Fibroblast of lung (primary cell): Measurements from ENCODE around the gene UBL4A. TPM values are rescaled to one million over a fixed set of nuclear protein-coding genes. Genes with fewer than 3 reads are reported as not detected.

Source experiments
- DNase-seq, 2 donors: peaks; one replicate each; pipeline versions ENCODE4 v3.0.0 to v3.0.0-alpha.2; 2010; ENCODE audit warnings: low read depth in 2 of 2
- H2AFZ ChIP-seq: 2 replicates; pipeline ENCODE4 v1.5.1; 2012; ENCODE audit warnings: low read length, control low read depth, inconsistent platforms
- H3K27ac ChIP-seq: 2 replicates; pipeline ENCODE4 v1.5.1; 2011; ENCODE audit warnings: low read length, control low read depth; ENCODE audit not compliant: insufficient read depth
- H3K27me3 ChIP-seq: 2 replicates; pipeline ENCODE4 v1.5.1; 2011; ENCODE audit warnings: mild to moderate bottlenecking, low read length; ENCODE audit not compliant: control insufficient read depth, insufficient read depth
- H3K36me3 ChIP-seq: 2 replicates; pipeline ENCODE4 v1.5.1; 2011; ENCODE audit warnings: low read length; ENCODE audit not compliant: control insufficient read depth, insufficient read depth
- H3K4me1 ChIP-seq: 2 replicates; pipeline ENCODE4 v1.5.1; 2011; ENCODE audit warnings: low read length; ENCODE audit not compliant: control insufficient read depth, insufficient read depth; ENCODE audit errors: extremely low read depth
- H3K4me2 ChIP-seq: 2 replicates; pipeline ENCODE4 v1.5.1; 2011; ENCODE audit warnings: low read length, control low read depth; ENCODE audit not compliant: insufficient read depth; ENCODE audit errors: extremely low read depth
- H3K4me3 ChIP-seq, 4 experiments: fragments of 200-600 bp in 1 of 4; sonication (generic) in 1 of 4; replicated peaks in 1 of 4; 2 replicates each; pipeline ENCODE4 v1.5.1; 2011 to 2016; ENCODE audit warnings: low read length in 4 of 4, low read depth in 3 of 4, mild to moderate bottlenecking in 3 of 4, control low read depth in 2 of 4, inconsistent platforms in 1 of 4, mixed read lengths in 1 of 4; ENCODE audit not compliant: insufficient read depth in 1 of 4; ENCODE audit errors: control extremely low read depth in 1 of 4
- H3K79me2 ChIP-seq: 2 replicates; pipeline ENCODE4 v1.5.1; 2012; ENCODE audit warnings: mild to moderate bottlenecking, low read length, inconsistent platforms; ENCODE audit not compliant: control insufficient read depth, insufficient read depth
- H3K9ac ChIP-seq: 2 replicates; pipeline ENCODE4 v1.5.1; 2011; ENCODE audit warnings: mild to moderate bottlenecking, low read length, control low read depth; ENCODE audit not compliant: insufficient read depth
- H3K9me3 ChIP-seq: 2 replicates; pipeline ENCODE4 v1.5.1; 2012; ENCODE audit warnings: low read depth, low read length; ENCODE audit not compliant: control insufficient read depth, insufficient read depth
- H4K20me1 ChIP-seq: 2 replicates; pipeline ENCODE4 v1.5.1; 2011; ENCODE audit warnings: low read length; ENCODE audit not compliant: control insufficient read depth, insufficient read depth; ENCODE audit errors: extremely low read depth
- EZH2 ChIP-seq: IDR thresholded peaks from 2 replicates; pipeline ENCODE4 v1.5.1; 2012; ENCODE audit warnings: low read length, control low read depth, mild to moderate bottlenecking; ENCODE audit errors: missing control alignments
- polyA plus RNA-seq, 2 donors: library from polyadenylated mRNA; depleted of rRNA in 1 of 2; stranded (reverse) in 1 of 2; unstranded in 1 of 2; fragments of >200 nt; gene quantifications; 2 replicates each; pipeline ENCODE4 v1.2.1, GENCODE V29; 2011 to 2012; ENCODE audit warnings: missing spikeins in 1 of 2
- total RNA-seq: library from RNA; depleted of rRNA; stranded (reverse); fragments of >200 nt; gene quantifications from 2 replicates; pipeline ENCODE4 v1.2.1, GENCODE V29; 2014
- TF ChIP-seq, protein P1 (sequence below), 2 donors: IDR thresholded peaks in 1 of 2; conservative IDR thresholded peaks in 1 of 2; 1 replicate in 1 of 2; 2 replicates in 1 of 2; pipeline ENCODE4 v1.5.1; 2011 to 2012; ENCODE audit warnings: low read length in 2 of 2, control low read depth in 1 of 2, inconsistent platforms in 1 of 2, low read depth in 1 of 2, mild to moderate bottlenecking in 1 of 2

UBL4A gene
- total and polyA plus RNA-seq, 2 donors (not counting 1 experiment from before 2014, with no cell fraction given), result 17.9 to 42.8 TPM

DNA sequence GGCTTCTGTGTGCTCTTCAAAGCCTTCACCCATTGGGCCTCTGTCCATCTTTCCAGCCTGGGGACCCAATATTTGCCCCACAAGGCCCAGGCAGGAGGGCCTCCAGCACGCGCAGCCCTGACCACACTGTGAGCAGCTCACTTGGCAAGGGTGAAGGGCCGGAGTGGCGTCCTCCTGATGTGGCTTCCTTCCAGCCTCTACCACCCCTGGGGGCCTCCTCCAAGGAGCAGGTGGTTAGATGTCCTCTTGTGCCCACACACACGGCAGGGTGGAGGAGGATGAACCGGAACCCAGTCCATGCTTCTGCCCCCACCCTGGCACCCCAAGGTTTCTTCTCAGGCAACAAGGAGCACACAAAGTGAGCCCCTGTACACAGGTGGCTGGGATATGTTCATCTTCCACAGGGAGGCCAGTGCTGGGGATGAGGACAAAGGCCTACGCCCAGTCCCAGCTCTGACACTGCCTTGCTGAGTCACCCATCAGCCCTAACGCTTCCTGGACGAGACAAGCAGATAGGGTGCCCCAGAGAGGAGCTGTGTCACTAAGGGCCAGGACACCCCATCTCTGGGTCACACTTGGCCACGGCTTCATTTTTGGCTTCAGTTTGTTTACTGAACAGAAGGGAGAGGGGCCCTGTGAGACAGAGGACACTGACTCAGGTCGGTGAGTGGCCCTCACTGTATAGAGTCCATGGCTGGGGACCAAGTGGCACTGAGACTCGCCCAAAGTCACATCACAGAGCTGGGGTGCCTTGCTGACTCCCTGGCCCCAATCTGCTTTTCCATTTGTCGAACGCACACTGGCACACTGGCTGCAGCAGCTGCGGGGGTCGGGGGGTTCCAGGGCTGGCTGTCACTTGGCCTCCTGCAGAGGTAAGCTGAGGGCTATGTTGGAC, 1.9 kb downstream of the UBL4A start:
- no peaks in the 10 kb centered on the region for H3K27me3 ChIP-seq
- peaks cover 5% of the 10 kb centered on the region for H3K36me3 ChIP-seq
- H2AFZ ChIP-seq, result no peak overlapping the region
- no peak for TF ChIP-seq EZH2
- TF ChIP-seq, protein P1, sequence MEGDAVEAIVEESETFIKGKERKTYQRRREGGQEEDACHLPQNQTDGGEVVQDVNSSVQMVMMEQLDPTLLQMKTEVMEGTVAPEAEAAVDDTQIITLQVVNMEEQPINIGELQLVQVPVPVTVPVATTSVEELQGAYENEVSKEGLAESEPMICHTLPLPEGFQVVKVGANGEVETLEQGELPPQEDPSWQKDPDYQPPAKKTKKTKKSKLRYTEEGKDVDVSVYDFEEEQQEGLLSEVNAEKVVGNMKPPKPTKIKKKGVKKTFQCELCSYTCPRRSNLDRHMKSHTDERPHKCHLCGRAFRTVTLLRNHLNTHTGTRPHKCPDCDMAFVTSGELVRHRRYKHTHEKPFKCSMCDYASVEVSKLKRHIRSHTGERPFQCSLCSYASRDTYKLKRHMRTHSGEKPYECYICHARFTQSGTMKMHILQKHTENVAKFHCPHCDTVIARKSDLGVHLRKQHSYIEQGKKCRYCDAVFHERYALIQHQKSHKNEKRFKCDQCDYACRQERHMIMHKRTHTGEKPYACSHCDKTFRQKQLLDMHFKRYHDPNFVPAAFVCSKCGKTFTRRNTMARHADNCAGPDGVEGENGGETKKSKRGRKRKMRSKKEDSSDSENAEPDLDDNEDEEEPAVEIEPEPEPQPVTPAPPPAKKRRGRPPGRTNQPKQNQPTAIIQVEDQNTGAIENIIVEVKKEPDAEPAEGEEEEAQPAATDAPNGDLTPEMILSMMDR (conservative IDR thresholded peaks at IDR 0.05 in 1 of 2, IDR thresholded peaks at IDR 0.05 in 1 of 2; ENCODE audit: low read depth in 1 of 2, low read length in 2 of 2), result no peak
- no peak overlapping the region for H3K4me2 ChIP-seq
- no peak overlapping the region for H3K27ac ChIP-seq
- H3K4me1 ChIP-seq, result peaks cover 1% of the 10 kb centered on the region
- DNase-seq, result no peak
- no peak overlapping the region for H3K9ac ChIP-seq
- H3K9me3 ChIP-seq, result no peaks in the 10 kb centered on the region
- no peak overlapping the region for H3K4me3 ChIP-seq
- H4K20me1 ChIP-seq, result no peaks in the 10 kb centered on the region
- H3K79me2 ChIP-seq, result peaks cover 4% of the 10 kb centered on the region

DNA sequence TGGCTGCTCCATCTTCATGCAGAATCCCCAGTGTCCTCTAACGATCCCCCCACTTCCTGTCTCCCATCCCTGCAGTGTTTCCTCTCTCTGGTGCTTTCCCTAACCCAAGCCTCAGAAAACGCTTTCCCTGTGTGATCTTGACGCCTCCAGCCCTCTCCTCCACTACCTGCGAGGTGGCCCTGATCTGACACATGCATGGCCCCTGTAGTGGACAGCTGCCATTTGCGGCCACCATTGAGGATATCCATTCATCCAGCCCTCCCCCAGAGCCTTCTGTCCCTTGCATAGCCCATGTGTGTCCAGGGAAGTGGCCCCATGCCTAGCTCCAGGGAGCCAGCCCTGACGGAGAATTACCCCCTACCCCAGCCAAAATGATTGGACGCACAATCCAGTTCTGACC, 3.1 kb downstream of the UBL4A start:
- DNase-seq, result no peak
- Histone ChIP-seq H3K9me3 (no peaks in the 10 kb centered on the region), H2AFZ (no peak overlapping the region), H4K20me1 (no peaks in the 10 kb centered on the region), H3K27ac (no peak overlapping the region), H3K79me2 (no peaks in the 10 kb centered on the region), H3K4me3 (no peak overlapping the region), H3K4me1 (no peaks in the 10 kb centered on the region), H3K9ac (no peak overlapping the region), H3K36me3 (peaks cover 1% of the 10 kb centered on the region), H3K4me2 (no peak overlapping the region), H3K27me3 (no peaks in the 10 kb centered on the region)
- TF ChIP-seq, protein P1 (conservative IDR thresholded peaks at IDR 0.05 in 1 of 2, IDR thresholded peaks at IDR 0.05 in 1 of 2; ENCODE audit: low read depth in 1 of 2, low read length in 2 of 2), result no peak
- no peak for TF ChIP-seq EZH2

DNA sequence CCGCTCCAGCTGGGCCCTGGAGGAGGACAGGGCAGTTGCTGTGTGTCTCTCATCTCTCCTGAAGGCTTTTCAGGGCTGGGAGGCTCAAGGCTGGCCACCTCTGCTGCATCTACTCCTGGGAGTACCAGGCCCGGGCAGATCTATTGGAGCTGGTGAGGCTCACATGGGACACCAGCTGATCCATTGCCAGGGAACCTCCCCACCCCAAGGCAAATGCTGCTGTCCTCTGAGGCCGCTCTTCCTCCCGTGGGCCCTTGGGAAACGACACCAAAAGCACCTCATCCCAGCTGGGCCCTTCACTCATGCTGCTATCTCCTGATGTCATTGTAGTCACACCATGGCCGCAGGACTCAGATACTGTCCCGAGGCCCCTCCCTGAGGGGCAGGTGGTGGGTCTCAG, 3.6 kb downstream of the UBL4A start:
- DNase-seq, result no peak
- Histone ChIP-seq H3K4me2 (no peak overlapping the region), H3K9ac (no peak overlapping the region), H3K27me3 (no peaks in the 10 kb centered on the region), H3K4me1 (no peaks in the 10 kb centered on the region), H2AFZ (no peak overlapping the region), H3K79me2 (no peaks in the 10 kb centered on the region), H3K9me3 (no peaks in the 10 kb centered on the region), H3K36me3 (no peaks in the 10 kb centered on the region), H3K4me3 (no peak overlapping the region), H3K27ac (no peak overlapping the region), H4K20me1 (no peaks in the 10 kb centered on the region)
- TF ChIP-seq EZH2, result no peak
- TF ChIP-seq, protein P1 (conservative IDR thresholded peaks at IDR 0.05 in 1 of 2, IDR thresholded peaks at IDR 0.05 in 1 of 2; ENCODE audit: low read depth in 1 of 2, low read length in 2 of 2), result no peak
